GM12873 (cell line): ENCODE results near the gene MBD4.

ENCODE experiments used
- CTCF ChIP-seq: IDR thresholded peaks from 2 replicates; pipeline ENCODE4 v1.5.1; 2012; ENCODE audit warnings: low read depth, mild to moderate bottlenecking, moderate library complexity, low read length, control low read depth; ENCODE audit not compliant: insufficient read depth; ENCODE audit errors: missing control alignments

Gene MBD4

DNA sequence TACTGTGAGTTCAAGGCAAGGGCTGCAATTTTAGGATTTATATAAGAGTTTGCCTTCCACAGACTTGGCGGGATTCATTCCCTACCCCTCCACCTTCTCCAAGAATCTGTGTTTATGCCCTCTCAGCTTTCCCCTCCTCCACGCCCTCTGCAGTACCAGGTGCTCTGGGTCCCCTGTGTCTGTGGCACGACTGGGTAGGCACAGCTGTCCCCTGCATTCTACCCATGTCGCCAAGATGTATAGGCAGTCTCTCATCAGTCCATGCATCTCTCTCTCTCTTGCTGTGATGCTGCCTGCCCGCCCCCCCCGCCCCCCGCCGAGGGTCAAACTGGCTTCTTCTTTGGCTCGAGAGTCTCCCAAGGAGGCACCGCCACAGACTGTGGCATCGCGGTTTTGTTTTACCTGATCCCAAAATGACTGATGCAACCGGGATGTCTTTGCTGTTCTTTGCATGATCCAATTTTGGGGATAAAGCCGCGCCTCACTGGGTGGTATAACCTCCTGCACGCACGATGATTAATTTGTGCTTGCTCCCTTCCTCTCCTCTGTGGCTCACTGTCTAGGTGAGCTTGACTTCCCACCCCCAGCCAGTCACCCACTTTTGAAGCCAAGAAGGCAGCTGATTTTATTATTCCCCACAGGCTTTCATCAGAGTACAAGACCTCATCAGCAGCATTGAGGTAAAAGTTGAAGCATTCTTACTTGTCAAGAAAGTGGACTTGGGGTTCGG is 55.0 kb downstream of the MBD4 start:
- no peak for TF ChIP-seq CTCF

DNA sequence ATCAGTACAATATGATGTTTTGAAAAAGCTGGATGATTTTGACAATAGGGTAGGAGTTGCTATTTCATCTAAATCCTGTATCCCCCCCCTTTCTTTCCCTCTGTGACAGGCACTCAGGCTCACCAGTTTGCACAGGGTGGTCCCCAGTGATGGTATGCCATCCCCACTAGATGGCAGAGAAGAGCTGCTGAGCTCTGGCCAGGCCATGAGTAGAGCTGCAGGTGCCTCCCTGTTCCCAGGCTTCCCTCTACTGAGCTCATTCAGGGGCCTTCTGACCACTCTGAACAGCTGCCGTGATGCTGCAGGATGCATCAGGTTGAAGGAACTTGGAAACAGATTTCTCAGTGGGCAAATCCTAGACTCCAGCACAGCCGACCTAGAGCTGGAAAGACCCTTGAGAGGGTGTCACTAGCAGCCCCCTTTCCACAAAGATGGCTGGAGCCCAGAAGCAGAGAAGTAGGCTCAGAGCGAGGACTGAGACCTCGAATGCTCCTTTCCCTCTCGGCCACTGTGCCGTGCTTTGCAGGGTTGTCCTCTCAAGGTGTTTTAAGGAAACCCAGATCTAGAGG is 56.4 kb downstream of the MBD4 start:
- peak; percentile 95 for TF ChIP-seq CTCF

GRCh38 chr3:129382366-129382765 is 57.4 kb downstream of the MBD4 start:
- TF ChIP-seq CTCF, result no peak
